ENCODE data around the gene KIF26A. TPM values are rescaled to one million over a fixed set of nuclear protein-coding genes. Genes with fewer than 3 reads are reported as not detected.

Gene KIF26A
- total and polyA plus RNA-seq, 2 experiments from 2014 or later, result 5.6 to 103 TPM

GRCh38 chr14:104107101-104107581 is 31.2 kb upstream of the KIF26A start:
- H4K20me1 ChIP-seq (replicated peaks; ENCODE audit: insufficient read depth), result no peaks in the 10 kb centered on the region
- no peaks in the 10 kb centered on the region for H3K36me3 ChIP-seq (ENCODE audit: insufficient read depth)
- no peak overlapping the region for H2AFZ ChIP-seq
- no peaks in the 10 kb centered on the region for H3K27me3 ChIP-seq (ENCODE audit: insufficient read depth)
- H3K36me3 Mint-ChIP-seq (ENCODE audit: low read depth), result no peaks in the 10 kb centered on the region
- H3K27ac ChIP-seq (ENCODE audit: low read depth), result no peak overlapping the region
- no peak overlapping the region for H3K27ac Mint-ChIP-seq
- peaks cover 9% of the 10 kb centered on the region for H3K27me3 Mint-ChIP-seq (ENCODE audit: insufficient read depth, low read depth, poor library complexity)
- H3K4me2 ChIP-seq, result no peak overlapping the region
- DNase-seq (ENCODE audit: low spot score) (no peak), ATAC-seq (no peak)
- H3K9me2 ChIP-seq (ENCODE audit: insufficient read depth), result no peaks in the 10 kb centered on the region
- H3K4me3 Mint-ChIP-seq, result no peak overlapping the region
- peaks cover 4% of the 10 kb centered on the region; the same call in 2 of the 3 replicates for H3K4me1 Mint-ChIP-seq
- no peaks in the 10 kb centered on the region for H3K9me3 Mint-ChIP-seq
- TF ChIP-seq ETS1 (IDR thresholded peaks at IDR 0.05) (no peak), ZNF331 (CRISPR knock-in tag; IDR thresholded peaks at IDR 0.05; ENCODE audit: low read depth) (no peak), CREB1 (CRISPR knock-in tag; IDR thresholded peaks at IDR 0.05; ENCODE audit: low read depth) (no peak), ZNF114 (CRISPR knock-in tag; IDR thresholded peaks at IDR 0.05) (no peak), NANOG (IDR thresholded peaks at IDR 0.05; ENCODE audit: borderline replicate concordance) (no peak), EZH2phosphoT487 (IDR thresholded peaks at IDR 0.05; ENCODE audit: unreplicated experiment) (no peak), REST (IDR thresholded peaks at IDR 0.05; ENCODE audit: unreplicated experiment) (no peak), EZH2 (IDR thresholded peaks at IDR 0.05; ENCODE audit: low read depth, unreplicated experiment) (no peak), ZNF462 (CRISPR knock-in tag; IDR thresholded peaks at IDR 0.05) (no peak), POLR2AphosphoS5 (IDR thresholded peaks at IDR 0.05; ENCODE audit: low read depth) (no peak), CTCF (conservative IDR thresholded peaks at IDR 0.05; ENCODE audit: low read depth in 2 of 2) (no peak)
- no peaks in the 10 kb centered on the region for H3K4me1 ChIP-seq (ENCODE audit: insufficient read depth)
- no peaks in the 10 kb centered on the region for H3K79me2 ChIP-seq (replicated peaks; ENCODE audit: insufficient read depth)
- no peaks in the 10 kb centered on the region for H3F3A ChIP-seq (replicated peaks; ENCODE audit: low read depth)
- no peak overlapping the region for H3K4me3 ChIP-seq
